HCT116 (cell line): ENCODE results near the gene NDUFS2. TPM values are rescaled to one million over a fixed set of nuclear protein-coding genes. Genes with fewer than 3 reads are reported as not detected.

Experiments
- ATAC-seq: fragments of 200-7000 bp; cut with Tn5 transposase; 2 replicates; pipeline ENCODE4 v1.9.1; 2020; ENCODE audit warnings: mild to moderate bottlenecking, moderate library complexity
- BruUV-seq: library from RNA; stranded (reverse); fragments of 400-500 nt; replicated peaks from 2 replicates; lab custom pipeline; 2021; lab: Mats Ljungman, UMichigan
- CTCF ChIA-PET: fragments of 300-600 bp; sonication (Branson Sonifier 250); formaldehyde crosslinking; loops from one replicate; lab custom pipeline; 2021; ENCODE audit warnings: antibody characterized with exemption; lab: Charles Lee
- POLR2A ChIA-PET: fragments of 300-600, 350-600 bp; sonication (Branson Sonifier 250); formaldehyde crosslinking; loops from one replicate; lab custom pipeline; 2021; ENCODE audit warnings: antibody characterized with exemption; lab: Charles Lee
- RAD21 ChIA-PET, 2 experiments: fragments of 300-600 bp; sonication (Branson Sonifier 250); formaldehyde crosslinking; loops; one replicate each; lab custom pipeline; 2023; ENCODE audit warnings: low total read pairs in 2 of 2; ENCODE audit not compliant: uncharacterized antibody in 2 of 2, unreplicated experiment in 2 of 2, low non-redundant PET in 1 of 2; lab: Charles Lee
- DNase-seq: peaks from one replicate; pipeline ENCODE4 v3.0.0-alpha.2; 2010; ENCODE audit warnings: low read depth, low spot score
- H2AFZ ChIP-seq: fragments of 200-600 bp; shearing (Covaris generic), sonication (generic); 2 replicates; pipeline ENCODE4 v1.6.1; 2017; ENCODE audit warnings: low read depth, mixed run types, mixed read lengths, antibody characterized with exemption, low read length; ENCODE audit not compliant: poor library complexity, severe bottlenecking
- H3K27ac ChIP-seq: 2 replicates; pipeline ENCODE4 v1.5.1; 2012; ENCODE audit warnings: low read depth, low read length
- H3K27me3 ChIP-seq: fragments of 200-600 bp; sonication (generic); 2 replicates; pipeline ENCODE4 v1.6.1; 2016; ENCODE audit warnings: mixed run types, low read length, mixed read lengths; ENCODE audit not compliant: insufficient read depth
- H3K36me3 ChIP-seq, 2 experiments: fragments of 200-500 bp in 1 of 2; fragments of 200-600 bp in 1 of 2; sonication (Bioruptor generic) in 1 of 2; sonication (generic) in 1 of 2; 2 replicates each; pipeline versions ENCODE4 v1.5.1 to v1.6.1; 2014 to 2016; ENCODE audit warnings: low read length in 2 of 2, inconsistent platforms in 1 of 2, mixed read lengths in 1 of 2, mixed run types in 1 of 2; ENCODE audit not compliant: insufficient read depth in 2 of 2, control insufficient read depth in 1 of 2
- H3K4me1 ChIP-seq, 2 experiments: fragments of 200-600 bp in 1 of 2; sonication (generic) in 1 of 2; 2 replicates each; pipeline versions ENCODE4 v1.5.1 to v1.6.1; 2012 to 2017; ENCODE audit warnings: low read length in 2 of 2, inconsistent platforms in 1 of 2, mild to moderate bottlenecking in 1 of 2, mixed read lengths in 1 of 2, mixed run types in 1 of 2, moderate library complexity in 1 of 2; ENCODE audit not compliant: insufficient read depth in 2 of 2, control insufficient read depth in 1 of 2
- H3K4me2 ChIP-seq: fragments of 200-600 bp; sonication (generic); 2 replicates; pipeline ENCODE4 v1.6.1; 2017; ENCODE audit warnings: mixed run types, low read length, mixed read lengths
- H3K4me3 ChIP-seq, 2 experiments: fragments of 200-600 bp in 1 of 2; sonication (generic) in 1 of 2; replicated peaks in 1 of 2; 2 replicates each; pipeline ENCODE4 v1.5.1; 2011 to 2016; ENCODE audit warnings: low read length in 2 of 2, control low read depth in 1 of 2, low read depth in 1 of 2, mild to moderate bottlenecking in 1 of 2, mixed read lengths in 1 of 2, mixed run types in 1 of 2
- H3K79me2 ChIP-seq: fragments of 200-600 bp; sonication (generic); 2 replicates; pipeline ENCODE4 v1.6.1; 2017; ENCODE audit warnings: mild to moderate bottlenecking, mixed run types, low read length, moderate library complexity, mixed read lengths; ENCODE audit not compliant: insufficient read depth
- H3K9ac ChIP-seq: fragments of 200-600 bp; sonication (generic); 2 replicates; pipeline ENCODE4 v1.6.1; 2016; ENCODE audit warnings: low read length, mixed read lengths
- H3K9me2 ChIP-seq: fragments of 200-600 bp; sonication (generic), shearing (Covaris generic); 2 replicates; pipeline ENCODE4 v1.6.1; 2017; ENCODE audit warnings: mixed run types, mild to moderate bottlenecking, moderate library complexity; ENCODE audit not compliant: insufficient read depth
- H3K9me3 ChIP-seq, 2 experiments: fragments of 200-500 bp in 1 of 2; fragments of 200-600 bp in 1 of 2; sonication (Bioruptor generic) in 1 of 2; sonication (generic) in 1 of 2; 2 replicates each; pipeline ENCODE4 v1.6.1; 2014 to 2017; ENCODE audit warnings: low read length in 2 of 2, mixed read lengths in 2 of 2, inconsistent platforms in 1 of 2, low read depth in 1 of 2, mild to moderate bottlenecking in 1 of 2, mixed run types in 1 of 2, moderate library complexity in 1 of 2; ENCODE audit not compliant: control insufficient read depth in 1 of 2, insufficient read depth in 1 of 2
- H4K20me1 ChIP-seq: fragments of 200-600 bp; sonication (generic), shearing (Covaris generic); 2 replicates; pipeline ENCODE4 v1.6.1; 2017; ENCODE audit warnings: mixed run types, mild to moderate bottlenecking, moderate library complexity; ENCODE audit not compliant: insufficient read depth
- CBX3 ChIP-seq: IDR thresholded peaks from 2 replicates; pipeline ENCODE4 v1.6.1; 2012; ENCODE audit warnings: low read depth
- CEBPB ChIP-seq: IDR thresholded peaks from 2 replicates; pipeline ENCODE4 v1.6.1; 2012; ENCODE audit warnings: low read depth
- EGR1 ChIP-seq: IDR thresholded peaks from 2 replicates; pipeline ENCODE4 v1.6.1; 2012; ENCODE audit warnings: low read depth
- EZH2phosphoT487 ChIP-seq: fragments of 200-600 bp; IDR thresholded peaks from 2 replicates; pipeline ENCODE4 v1.6.1; 2018; ENCODE audit warnings: antibody characterized with exemption, borderline replicate concordance
- JUND ChIP-seq: IDR thresholded peaks from 2 replicates; pipeline ENCODE4 v1.6.1; 2012
- POLR2A ChIP-seq: IDR thresholded peaks from 2 replicates; pipeline ENCODE4 v1.7.0; 2011; ENCODE audit warnings: borderline replicate concordance; ENCODE audit not compliant: insufficient read depth, insufficient read length; ENCODE audit errors: extremely low read depth
- POLR2AphosphoS5 ChIP-seq: IDR thresholded peaks from 2 replicates; pipeline ENCODE4 v1.6.1; 2011; ENCODE audit warnings: mild to moderate bottlenecking, low read depth, low read length, moderate library complexity
- SIN3A ChIP-seq: IDR thresholded peaks from 2 replicates; pipeline ENCODE4 v1.6.1; 2012; ENCODE audit warnings: low read depth
- SP1 ChIP-seq: IDR thresholded peaks from 2 replicates; pipeline ENCODE4 v1.6.1; 2012; ENCODE audit warnings: low read depth
- SRF ChIP-seq: IDR thresholded peaks from 2 replicates; pipeline ENCODE4 v1.6.1; 2012; ENCODE audit warnings: low read depth
- TCF7L2 ChIP-seq: IDR thresholded peaks from 2 replicates; pipeline ENCODE4 v1.7.0; 2011; ENCODE audit warnings: borderline replicate concordance, inconsistent platforms; ENCODE audit not compliant: insufficient read depth, insufficient read length; ENCODE audit errors: extremely low read depth
- YY1 ChIP-seq: IDR thresholded peaks from 2 replicates; pipeline ENCODE4 v1.6.1; 2011; ENCODE audit warnings: low read length, low read depth, moderate library complexity, mild to moderate bottlenecking; ENCODE audit not compliant: insufficient replicate concordance; ENCODE audit errors: extremely low read depth
- ZFX ChIP-seq: fragments of 450-650 bp; IDR thresholded peaks from 2 replicates; pipeline ENCODE4 v1.6.1; 2017
- ZNF274 ChIP-seq: fragments of 200-500 bp; sonication (Bioruptor generic); IDR thresholded peaks from 2 replicates; pipeline ENCODE4 v1.6.1; 2014; ENCODE audit warnings: mild to moderate bottlenecking, low read depth, low read length, inconsistent platforms
- intact Hi-C: fragments of 100-400 bp; cut with micrococcal nuclease; formaldehyde crosslinking; loops from 2 replicates; pipeline ENCODE4 v1.10.0; 2022
- total RNA-seq: library from RNA; stranded (reverse); gene quantifications from one replicate; pipeline ENCODE4 v1.2.1, GENCODE V29; 2021; ENCODE audit not compliant: unreplicated experiment
- TF ChIP-seq, protein P1 (sequence below), 3 experiments: fragments of 200-600 bp in 1 of 3; sonication (generic) in 1 of 3; IDR thresholded peaks in 2 of 3; conservative IDR thresholded peaks in 1 of 3; 2 replicates each; pipeline ENCODE4 v1.5.1; 2012 to 2017; ENCODE audit warnings: low read depth in 2 of 3, low read length in 2 of 3, antibody characterized with exemption in 1 of 3, borderline replicate concordance in 1 of 3, control low read depth in 1 of 3, mild to moderate bottlenecking in 1 of 3, mixed read lengths in 1 of 3, mixed run types in 1 of 3, moderate library complexity in 1 of 3; ENCODE audit not compliant: insufficient read depth in 1 of 3
- TF ChIP-seq, protein P2 (sequence below): IDR thresholded peaks from 2 replicates; pipeline ENCODE4 v1.6.1; 2011; ENCODE audit warnings: mild to moderate bottlenecking, low read length, moderate library complexity; ENCODE audit not compliant: insufficient replicate concordance; ENCODE audit errors: extremely low read depth
- TF ChIP-seq, protein P3 (sequence below): IDR thresholded peaks from 2 replicates; pipeline ENCODE4 v1.6.1; 2012

The NDUFS2 gene
- total RNA-seq, 1 experiment from 2014 or later, result 82.7 TPM

DNA sequence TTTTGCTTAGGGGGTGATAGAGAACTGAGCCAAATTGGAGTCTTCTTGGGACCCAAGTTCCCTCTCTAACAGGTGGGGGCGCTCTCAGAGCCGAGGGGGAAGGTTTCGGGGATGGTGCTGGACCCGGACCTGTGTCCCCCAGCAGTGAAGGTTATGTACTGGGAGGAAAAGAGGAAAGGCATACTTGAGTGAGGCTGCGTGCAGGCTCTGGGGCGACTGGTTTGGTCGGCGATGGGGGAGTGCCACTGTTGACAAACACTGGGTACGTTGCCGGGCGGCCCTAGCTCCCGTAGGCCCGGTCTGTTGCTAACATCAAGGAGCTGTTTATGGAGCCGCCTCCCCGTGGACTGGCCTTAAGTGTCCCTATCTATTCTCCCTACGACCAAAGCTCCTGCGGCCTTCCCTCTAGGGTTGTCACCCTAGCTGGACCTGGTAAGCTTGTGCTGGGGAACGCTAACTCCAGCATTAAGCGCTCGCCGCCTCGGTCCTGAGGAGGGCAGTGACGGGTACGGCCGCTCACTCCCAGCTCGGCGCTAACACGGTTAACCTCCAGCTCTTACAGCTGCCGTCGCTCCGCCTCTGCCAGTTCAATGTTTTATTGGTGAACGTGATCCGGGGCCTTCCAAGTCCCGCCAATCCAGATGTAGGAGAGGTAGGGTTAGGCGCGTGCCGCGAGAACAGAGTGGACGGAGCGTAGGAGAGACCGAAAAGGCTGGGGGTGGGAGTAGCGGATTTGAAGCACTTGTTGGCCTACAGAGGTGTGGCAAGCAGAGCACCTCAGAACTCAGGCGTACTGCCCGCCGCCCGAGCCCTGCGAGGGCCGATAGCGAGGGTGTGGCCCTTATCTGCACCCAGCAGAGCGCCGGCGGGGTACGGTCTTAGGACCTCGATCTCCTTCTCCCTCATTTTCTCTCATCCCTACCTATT lies 36.2 kb upstream of the NDUFS2 start, which contains the start of gene PPOX:
Gene PPOX (plus strand): TSS at position 685 of the 927 bp plus-strand sequence. CDS start 422 bp downstream, outside the sequence.
- H3K9ac ChIP-seq, result peak within 1 kb of the TSS; percentile 82
- peak within 1 kb of the TSS; percentile 71 to 82 for H3K4me3 ChIP-seq
- intact Hi-C loops, result no loop called here
- H3K27me3 ChIP-seq, result no peaks in the 10 kb centered on the region
- H2AFZ ChIP-seq, result no peak within 1 kb of the TSS
- H3K36me3 ChIP-seq, result peaks cover 8 to 29% of the 10 kb centered on the region in 2 experiments; a peak in 2 of 4 replicates
- POLR2A ChIA-PET, result interaction anchor here (0.7 to 3.1 kb wide), 15 partner anchors 8 to 1465 kb away, joined by 3 to 24 read pairs (median 5); partner anchors contain the start of genes B4GALT3, DEDD, NDUFS2 and NIT1
- no peaks in the 10 kb centered on the region; the same call in 1 of the 2 replicates for H3K79me2 ChIP-seq
- no peaks in the 10 kb centered on the region for H3K9me2 ChIP-seq
- CTCF ChIA-PET, result interaction anchor here (0.8 to 2.8 kb wide), 13 partner anchors 9 to 575 kb away, joined by 3 to 10 read pairs (median 4); partner anchors contain the start of genes B4GALT3, DEDD, NDUFS2 and TOMM40L
- RAD21 ChIA-PET, result no interaction called here
- BruUV-seq, result no TSS peak
- H4K20me1 ChIP-seq, result no peaks in the 10 kb centered on the region
- peak; percentile 93 for TF ChIP-seq POLR2AphosphoS5
- TF ChIP-seq SP1, result no peak
- TF ChIP-seq, protein P1, sequence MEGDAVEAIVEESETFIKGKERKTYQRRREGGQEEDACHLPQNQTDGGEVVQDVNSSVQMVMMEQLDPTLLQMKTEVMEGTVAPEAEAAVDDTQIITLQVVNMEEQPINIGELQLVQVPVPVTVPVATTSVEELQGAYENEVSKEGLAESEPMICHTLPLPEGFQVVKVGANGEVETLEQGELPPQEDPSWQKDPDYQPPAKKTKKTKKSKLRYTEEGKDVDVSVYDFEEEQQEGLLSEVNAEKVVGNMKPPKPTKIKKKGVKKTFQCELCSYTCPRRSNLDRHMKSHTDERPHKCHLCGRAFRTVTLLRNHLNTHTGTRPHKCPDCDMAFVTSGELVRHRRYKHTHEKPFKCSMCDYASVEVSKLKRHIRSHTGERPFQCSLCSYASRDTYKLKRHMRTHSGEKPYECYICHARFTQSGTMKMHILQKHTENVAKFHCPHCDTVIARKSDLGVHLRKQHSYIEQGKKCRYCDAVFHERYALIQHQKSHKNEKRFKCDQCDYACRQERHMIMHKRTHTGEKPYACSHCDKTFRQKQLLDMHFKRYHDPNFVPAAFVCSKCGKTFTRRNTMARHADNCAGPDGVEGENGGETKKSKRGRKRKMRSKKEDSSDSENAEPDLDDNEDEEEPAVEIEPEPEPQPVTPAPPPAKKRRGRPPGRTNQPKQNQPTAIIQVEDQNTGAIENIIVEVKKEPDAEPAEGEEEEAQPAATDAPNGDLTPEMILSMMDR (IDR thresholded peaks at IDR 0.05 in 2 of 3, conservative IDR thresholded peaks at IDR 0.05 in 1 of 3; ENCODE audit: borderline replicate concordance in 1 of 3, insufficient read depth in 1 of 3, low read depth in 2 of 3, low read length in 2 of 3), result peak in 2 of 3 experiments; percentile 60 to 61; a peak in 4 of 6 replicates
- no peak for TF ChIP-seq EZH2phosphoT487
- no peak for TF ChIP-seq CBX3
- no peak for TF ChIP-seq SIN3A
- TF ChIP-seq SRF, result no peak
- TF ChIP-seq ZFX, result peak; percentile 42; the same call in 1 of the 2 replicates
- TF ChIP-seq, protein P2, sequence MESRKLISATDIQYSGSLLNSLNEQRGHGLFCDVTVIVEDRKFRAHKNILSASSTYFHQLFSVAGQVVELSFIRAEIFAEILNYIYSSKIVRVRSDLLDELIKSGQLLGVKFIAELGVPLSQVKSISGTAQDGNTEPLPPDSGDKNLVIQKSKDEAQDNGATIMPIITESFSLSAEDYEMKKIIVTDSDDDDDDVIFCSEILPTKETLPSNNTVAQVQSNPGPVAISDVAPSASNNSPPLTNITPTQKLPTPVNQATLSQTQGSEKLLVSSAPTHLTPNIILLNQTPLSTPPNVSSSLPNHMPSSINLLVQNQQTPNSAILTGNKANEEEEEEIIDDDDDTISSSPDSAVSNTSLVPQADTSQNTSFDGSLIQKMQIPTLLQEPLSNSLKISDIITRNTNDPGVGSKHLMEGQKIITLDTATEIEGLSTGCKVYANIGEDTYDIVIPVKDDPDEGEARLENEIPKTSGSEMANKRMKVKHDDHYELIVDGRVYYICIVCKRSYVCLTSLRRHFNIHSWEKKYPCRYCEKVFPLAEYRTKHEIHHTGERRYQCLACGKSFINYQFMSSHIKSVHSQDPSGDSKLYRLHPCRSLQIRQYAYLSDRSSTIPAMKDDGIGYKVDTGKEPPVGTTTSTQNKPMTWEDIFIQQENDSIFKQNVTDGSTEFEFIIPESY, result peak; percentile 92
- TF ChIP-seq JUND, result no peak
- TF ChIP-seq TCF7L2, result peak; percentile 82
- TF ChIP-seq, protein P3, sequence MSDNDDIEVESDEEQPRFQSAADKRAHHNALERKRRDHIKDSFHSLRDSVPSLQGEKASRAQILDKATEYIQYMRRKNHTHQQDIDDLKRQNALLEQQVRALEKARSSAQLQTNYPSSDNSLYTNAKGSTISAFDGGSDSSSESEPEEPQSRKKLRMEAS, result no peak
- peak; percentile 60 for TF ChIP-seq YY1
- TF ChIP-seq CEBPB, result no peak
- TF ChIP-seq EGR1, result no peak
- no peak for TF ChIP-seq ZNF274
- TF ChIP-seq POLR2A, result peak; percentile 43
- peaks cover 3 to 31% of the 10 kb centered on the region in 2 experiments; a peak in 3 of 4 replicates for H3K4me1 ChIP-seq
- no peaks in the 10 kb centered on the region for H3K9me3 ChIP-seq
- peak within 1 kb of the TSS; percentile 87 for H3K4me2 ChIP-seq
- ATAC-seq (peak; percentile 93), DNase-seq (peak; percentile 98)
- peak within 1 kb of the TSS; percentile 65 for H3K27ac ChIP-seq
